ENCODE results near the gene TMEM14C.

The TMEM14C gene

GRCh38 chr6:10771371-10771894 is 48.6 kb downstream of the TMEM14C start:
- DNase-seq: no peak

- no peak for DNase-seq
These were observed 55.4 kb downstream of the TMEM14C start for GRCh38 chr6:10778230-10778629.

- no peak for DNase-seq
These were observed 56.2 kb downstream of the TMEM14C start for GRCh38 chr6:10779076-10779475.

Measured in activated CD8-positive, alpha-beta memory T cell treated with anti-CD3 and anti-CD28 coated beads, Interleukin-2, amount 50 U/mL, for 48 hours (primary cell).